ENCODE results near the gene ZMIZ1. TPM values are rescaled to one million over a fixed set of nuclear protein-coding genes. Genes with fewer than 3 reads are reported as not detected.

Gene ZMIZ1
- total and polyA plus RNA-seq, 4 donors, result 43.0 to 178 (median 107) TPM

DNA sequence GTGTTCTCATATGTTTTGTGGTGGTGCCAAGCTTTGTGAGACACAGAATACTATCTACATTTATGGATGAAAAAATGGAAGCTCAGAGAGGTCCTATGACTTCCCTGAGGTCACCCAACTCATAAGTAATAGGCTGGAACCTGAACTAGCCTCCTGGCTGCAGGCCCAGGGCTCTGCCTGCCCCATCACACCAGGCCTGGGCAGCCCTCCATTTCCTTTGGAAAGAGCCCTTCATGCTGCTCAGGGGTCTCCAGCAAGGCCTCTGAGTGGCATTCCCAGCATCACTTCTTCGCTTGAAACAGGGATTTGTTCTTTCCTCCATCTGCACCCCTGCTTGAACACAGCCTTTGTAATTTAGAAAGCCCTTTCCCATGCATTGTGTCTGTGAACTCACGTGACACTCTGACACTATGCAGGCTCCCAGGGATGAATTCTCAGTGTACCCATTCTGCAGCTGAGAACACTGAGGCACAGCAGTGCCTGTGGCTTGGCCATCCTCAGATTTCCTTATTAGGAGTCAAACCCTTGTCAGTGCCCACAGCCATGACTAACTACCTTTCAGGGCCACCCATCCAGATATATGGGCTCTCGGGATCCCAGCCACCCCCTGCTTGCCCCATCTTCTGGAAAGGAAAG, 150.7 kb downstream of the ZMIZ1 start:
- H3K27me3 ChIP-seq (ENCODE audit: control insufficient read depth, insufficient read depth, low read length), result no peaks in the 10 kb centered on the region
- 70% methylated on average over 2 of the region's 3 CpGs for whole genome bisulfite sequencing (ENCODE audit: insufficient coverage)
- H3K4me1 ChIP-seq (ENCODE audit: control insufficient read depth, insufficient read depth, low read length), result peaks cover 58% of the 10 kb centered on the region
- peak in 1 of 6 donors; percentile 69 for DNase-seq (ENCODE audit: low read depth in 4 of 6, low spot score in 6 of 6)
- H3K36me3 ChIP-seq (ENCODE audit: control insufficient read depth, insufficient read depth, low read length), result peaks cover 78% of the 10 kb centered on the region
- H3K27ac ChIP-seq (ENCODE audit: low read depth, low read length), result peak overlapping the region; percentile 87
- H3K4me3 ChIP-seq (ENCODE audit: low read depth, low read length), result no peak overlapping the region
- H3K9me3 ChIP-seq (ENCODE audit: control insufficient read depth, insufficient read depth, low read length), result no peaks in the 10 kb centered on the region

- Histone ChIP-seq H3K4me3 (ENCODE audit: low read depth, low read length) (no peak overlapping the region), H3K27ac (ENCODE audit: low read depth, low read length) (peak overlapping the region; percentile 87), H3K9me3 (ENCODE audit: control insufficient read depth, insufficient read depth, low read length) (no peaks in the 10 kb centered on the region), H3K4me1 (ENCODE audit: control insufficient read depth, insufficient read depth, low read length) (peaks cover 63% of the 10 kb centered on the region), H3K27me3 (ENCODE audit: control insufficient read depth, insufficient read depth, low read length) (no peaks in the 10 kb centered on the region), H3K36me3 (ENCODE audit: control insufficient read depth, insufficient read depth, low read length) (peaks cover 71% of the 10 kb centered on the region)
- WGBS (ENCODE audit: insufficient coverage), result 29% methylated on average over 4 of the region's 7 CpGs
- no peak for DNase-seq (ENCODE audit: low read depth in 4 of 6, low spot score in 6 of 6)
These were observed 151.5 kb downstream of the ZMIZ1 start for GRCh38 chr10:79220307-79220706.

DNA sequence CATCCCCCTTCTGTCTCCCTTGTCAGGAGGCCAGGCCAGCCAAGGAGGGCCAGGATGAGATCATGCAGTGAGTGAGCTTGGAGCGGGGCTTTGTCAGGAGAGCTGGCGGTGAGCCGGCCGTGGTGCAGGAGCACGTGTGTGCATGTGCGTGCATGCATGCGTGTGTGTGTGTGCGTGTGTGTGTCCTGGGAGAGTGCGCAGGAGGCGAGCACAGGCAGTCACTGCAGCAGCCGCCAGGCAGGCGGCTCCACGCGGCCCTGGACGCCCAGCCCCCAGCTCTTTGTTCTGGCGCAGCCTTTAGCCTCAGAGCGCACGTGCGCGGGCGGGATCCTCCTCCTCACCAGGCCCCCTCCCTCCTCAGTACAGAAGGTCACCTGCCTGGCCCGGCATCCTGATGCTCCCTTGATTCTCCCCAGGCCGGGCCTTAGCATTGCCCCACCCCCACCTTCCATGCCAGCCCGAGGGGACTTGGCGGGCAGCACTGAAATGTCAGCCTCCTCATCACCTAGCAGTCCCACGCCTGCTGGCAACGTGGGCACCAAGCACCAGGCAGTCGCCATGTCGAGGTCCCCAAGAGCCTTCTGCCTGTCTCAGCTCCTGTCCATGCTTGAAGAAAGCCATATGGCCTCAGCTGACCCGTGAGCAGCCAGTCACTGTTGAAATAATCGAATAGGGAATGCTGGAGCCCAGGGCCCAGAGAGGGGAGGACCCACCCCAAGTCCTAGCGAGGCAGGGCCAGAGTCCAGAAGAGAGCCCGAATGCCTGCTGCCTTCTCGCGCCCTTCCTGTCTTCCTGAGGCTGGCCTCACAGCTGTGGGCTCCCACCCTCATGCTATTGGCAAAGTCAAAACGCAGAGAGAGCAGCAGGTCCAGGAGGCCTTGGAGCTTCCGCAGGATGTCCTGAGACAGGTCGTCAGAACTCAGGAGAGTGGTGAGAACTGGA, 152.6 kb downstream of the ZMIZ1 start:
- Histone ChIP-seq H3K36me3 (ENCODE audit: control insufficient read depth, insufficient read depth, low read length) (peaks cover 70% of the 10 kb centered on the region), H3K9me3 (ENCODE audit: control insufficient read depth, insufficient read depth, low read length) (no peaks in the 10 kb centered on the region), H3K27ac (ENCODE audit: low read depth, low read length) (peak overlapping the region; percentile 87), H3K27me3 (ENCODE audit: control insufficient read depth, insufficient read depth, low read length) (no peaks in the 10 kb centered on the region), H3K4me1 (ENCODE audit: control insufficient read depth, insufficient read depth, low read length) (peaks cover 68% of the 10 kb centered on the region), H3K4me3 (ENCODE audit: low read depth, low read length) (no peak overlapping the region)
- 20% methylated on average over 36 of the region's 38 CpGs for WGBS (ENCODE audit: insufficient coverage)
- peak in 4 of 6 donors; percentile 80 to 98 (median 90) for DNase-seq (ENCODE audit: low read depth in 4 of 6, low spot score in 6 of 6)

GRCh38 chr10:79222186-79222585, 153.4 kb downstream of the ZMIZ1 start:
- peak in 1 of 6 donors; percentile 40 for DNase-seq (ENCODE audit: low read depth in 4 of 6, low spot score in 6 of 6)
- no peaks in the 10 kb centered on the region for H3K27me3 ChIP-seq (ENCODE audit: control insufficient read depth, insufficient read depth, low read length)
- WGBS (ENCODE audit: insufficient coverage), result 61% methylated on average over 6 of the region's 7 CpGs
- H3K4me3 ChIP-seq (ENCODE audit: low read depth, low read length), result no peak overlapping the region
- H3K36me3 ChIP-seq (ENCODE audit: control insufficient read depth, insufficient read depth, low read length), result peaks cover 63% of the 10 kb centered on the region
- H3K27ac ChIP-seq (ENCODE audit: low read depth, low read length), result peak overlapping the region; percentile 87
- H3K4me1 ChIP-seq (ENCODE audit: control insufficient read depth, insufficient read depth, low read length), result peaks cover 68% of the 10 kb centered on the region
- H3K9me3 ChIP-seq (ENCODE audit: control insufficient read depth, insufficient read depth, low read length), result no peaks in the 10 kb centered on the region

DNA sequence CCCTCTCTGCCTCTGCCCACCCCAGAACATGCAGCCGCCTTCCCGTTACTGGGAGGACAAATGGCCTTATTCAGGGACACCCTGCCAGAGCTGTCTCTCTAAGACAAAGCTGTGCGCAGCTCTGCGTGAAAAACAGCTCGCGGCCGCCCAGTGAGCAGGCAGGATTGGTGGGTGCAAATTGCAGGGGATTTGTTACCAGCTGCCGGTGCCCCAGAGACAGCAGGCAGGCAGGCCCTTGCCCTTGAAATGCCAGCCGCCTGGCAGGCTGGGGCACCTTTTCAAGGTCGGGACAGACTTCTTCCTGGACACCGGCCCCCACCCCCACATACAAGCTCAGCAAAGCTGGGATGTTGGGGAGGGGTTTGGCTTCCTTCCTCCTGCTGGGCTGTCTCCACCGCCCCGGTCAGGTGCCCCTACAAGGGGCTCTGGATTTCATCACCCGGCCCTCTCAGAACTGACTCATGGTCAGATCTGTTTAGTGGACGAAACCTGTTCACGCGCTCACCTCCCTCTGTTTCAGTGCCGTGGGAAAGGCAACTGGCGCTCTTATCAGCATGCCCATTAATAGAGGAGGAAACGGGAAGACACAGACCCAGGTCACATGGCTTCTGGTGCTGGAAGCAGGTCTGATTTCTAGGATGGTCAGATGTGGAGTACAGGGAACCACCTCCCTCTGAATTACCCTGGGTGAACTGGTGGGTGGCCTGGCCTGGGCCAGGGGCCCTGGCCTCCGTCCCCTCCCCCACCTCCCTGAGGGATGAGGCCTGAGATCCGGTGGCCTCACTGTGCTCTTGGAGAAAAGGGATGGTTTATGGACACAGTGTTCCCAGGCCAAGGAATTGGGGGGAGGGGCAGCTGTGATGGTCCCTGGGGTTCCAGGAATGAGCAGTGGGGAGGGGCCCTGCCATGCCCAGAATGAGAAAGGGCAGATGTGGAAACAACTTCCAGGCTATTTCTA, 154.6 kb downstream of the ZMIZ1 start:
- DNase-seq (ENCODE audit: low read depth in 4 of 6, low spot score in 6 of 6), result peak in 2 of 6 donors; percentile 86 to 91
- H3K4me3 ChIP-seq (ENCODE audit: low read depth, low read length), result no peak overlapping the region
- peaks cover 60% of the 10 kb centered on the region for H3K36me3 ChIP-seq (ENCODE audit: control insufficient read depth, insufficient read depth, low read length)
- WGBS (ENCODE audit: insufficient coverage), result 13% methylated on average over 14 of the region's 22 CpGs
- H3K9me3 ChIP-seq (ENCODE audit: control insufficient read depth, insufficient read depth, low read length), result no peaks in the 10 kb centered on the region
- no peaks in the 10 kb centered on the region for H3K27me3 ChIP-seq (ENCODE audit: control insufficient read depth, insufficient read depth, low read length)
- H3K27ac ChIP-seq (ENCODE audit: low read depth, low read length), result peak overlapping the region; percentile 87
- peaks cover 71% of the 10 kb centered on the region for H3K4me1 ChIP-seq (ENCODE audit: control insufficient read depth, insufficient read depth, low read length)

- H3K9me3 ChIP-seq (ENCODE audit: control insufficient read depth, insufficient read depth, low read length), result no peaks in the 10 kb centered on the region
- H3K27ac ChIP-seq (ENCODE audit: low read depth, low read length), result peak overlapping the region; percentile 87
- H3K4me3 ChIP-seq (ENCODE audit: low read depth, low read length), result no peak overlapping the region
- no peaks in the 10 kb centered on the region for H3K27me3 ChIP-seq (ENCODE audit: control insufficient read depth, insufficient read depth, low read length)
- H3K4me1 ChIP-seq (ENCODE audit: control insufficient read depth, insufficient read depth, low read length), result peaks cover 74% of the 10 kb centered on the region
- no peak for DNase-seq (ENCODE audit: low read depth in 4 of 6, low spot score in 6 of 6)
- WGBS (ENCODE audit: insufficient coverage), result 65% methylated on average over 9 of the region's 11 CpGs
- peaks cover 59% of the 10 kb centered on the region for H3K36me3 ChIP-seq (ENCODE audit: control insufficient read depth, insufficient read depth, low read length)
These were observed 155.6 kb downstream of the ZMIZ1 start for GRCh38 chr10:79224263-79224949.

DNA sequence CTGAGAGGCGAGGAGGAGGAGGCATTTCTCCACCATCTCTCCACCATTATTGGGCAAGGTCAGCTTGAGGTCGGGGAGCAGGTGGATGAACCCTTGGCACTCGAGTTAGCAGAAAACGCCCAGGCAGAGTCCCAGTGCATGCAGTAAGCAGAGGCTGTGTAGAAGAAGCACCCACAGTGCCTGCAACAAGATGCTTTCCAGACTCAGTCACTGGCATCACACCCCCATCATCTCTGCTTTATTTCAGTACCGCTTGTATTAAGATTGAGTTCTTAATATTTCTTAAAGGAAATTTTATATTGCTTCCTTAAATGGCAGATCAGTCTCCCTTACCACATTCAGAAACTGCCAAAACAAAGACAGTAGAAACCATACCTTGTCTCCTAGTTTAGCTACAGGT, 156.2 kb downstream of the ZMIZ1 start:
- Histone ChIP-seq H3K27me3 (ENCODE audit: control insufficient read depth, insufficient read depth, low read length) (no peaks in the 10 kb centered on the region), H3K36me3 (ENCODE audit: control insufficient read depth, insufficient read depth, low read length) (peaks cover 59% of the 10 kb centered on the region), H3K9me3 (ENCODE audit: control insufficient read depth, insufficient read depth, low read length) (no peaks in the 10 kb centered on the region), H3K27ac (ENCODE audit: low read depth, low read length) (peak overlapping the region; percentile 87), H3K4me3 (ENCODE audit: low read depth, low read length) (no peak overlapping the region), H3K4me1 (ENCODE audit: control insufficient read depth, insufficient read depth, low read length) (peaks cover 74% of the 10 kb centered on the region)
- DNase-seq (ENCODE audit: low read depth in 4 of 6, low spot score in 6 of 6), result no peak
- WGBS (ENCODE audit: insufficient coverage), result no CpG with 5 or more reads among the region's 5 CpGs

- no peak overlapping the region for H3K4me3 ChIP-seq (ENCODE audit: low read depth, low read length)
- no peak overlapping the region for H3K27ac ChIP-seq (ENCODE audit: low read depth, low read length)
- H3K4me1 ChIP-seq (ENCODE audit: control insufficient read depth, insufficient read depth, low read length), result peaks cover 68% of the 10 kb centered on the region
- H3K9me3 ChIP-seq (ENCODE audit: control insufficient read depth, insufficient read depth, low read length), result no peaks in the 10 kb centered on the region
- 100% methylated on average over 3 of the region's 4 CpGs for WGBS (ENCODE audit: insufficient coverage)
- H3K36me3 ChIP-seq (ENCODE audit: control insufficient read depth, insufficient read depth, low read length), result peaks cover 61% of the 10 kb centered on the region
- H3K27me3 ChIP-seq (ENCODE audit: control insufficient read depth, insufficient read depth, low read length), result no peaks in the 10 kb centered on the region
- DNase-seq (ENCODE audit: low read depth in 4 of 6, low spot score in 6 of 6), result no peak
These were observed 157.9 kb downstream of the ZMIZ1 start for GRCh38 chr10:79226391-79227245.
